Dermis blood vessel endothelial cell (primary cell): ENCODE data around the gene TAS2R4. TPM values are rescaled to one million over a fixed set of nuclear protein-coding genes. Genes with fewer than 3 reads are reported as not detected.
"Not testable (repeated sequence)": the region's sequence is repeated elsewhere in the genome, so short reads cannot be mapped to it uniquely, and the experiment has no call there.

Experiments
- DNase-seq: peaks from one replicate; pipeline ENCODE4 v3.0.0; 2010
- total RNA-seq: library from RNA; depleted of rRNA; stranded (reverse); fragments of >200 nt; gene quantifications from 2 replicates; pipeline ENCODE4 v1.2.3, GENCODE V29; 2014

Gene TAS2R4
- total RNA-seq: 0.42 and 0.68 TPM in 2 replicates

GRCh38 chr7:141776374-141776773 lies at the start of gene TAS2R4:
Gene TAS2R4, plus strand, starts transcription at chr7:141776674. Its CDS starts 1,815 bp downstream, at chr7:141778489.
- no peak for DNase-seq

GRCh38 chr7:141729020-141729419 lies 47.5 kb upstream of the TAS2R4 start:
- no peak for DNase-seq

- no peak for DNase-seq
Measured at GRCh38 chr7:141731476-141732149, 44.9 kb upstream of the TAS2R4 start.

GRCh38 chr7:141737118-141737835 lies 39.2 kb upstream of the TAS2R4 start:
- DNase-seq: peak; percentile 30

GRCh38 chr7:141737836-141738591 lies 38.5 kb upstream of the TAS2R4 start, which contains the start of gene SSBP1:
Gene SSBP1, plus strand, starts transcription at chr7:141738358. Its CDS starts 809 bp downstream, at chr7:141739167.
- peak; percentile 99 for DNase-seq

GRCh38 chr7:141738592-141739013 lies 37.9 kb upstream of the TAS2R4 start:
- DNase-seq: no peak

- no peak for DNase-seq
Measured at GRCh38 chr7:141739250-141739649, 37.2 kb upstream of the TAS2R4 start.

GRCh38 chr7:141742229-141742628 lies 34.2 kb upstream of the TAS2R4 start:
- no peak for DNase-seq

GRCh38 chr7:141744131-141744530 lies 32.3 kb upstream of the TAS2R4 start:
- no peak for DNase-seq

- DNase-seq: no peak
Measured at GRCh38 chr7:141748396-141748795, 28.1 kb upstream of the TAS2R4 start.

- peak; percentile 20 for DNase-seq
Measured at GRCh38 chr7:141751904-141752303, 24.6 kb upstream of the TAS2R4 start.

- peak; percentile 4 for DNase-seq
Measured at GRCh38 chr7:141752634-141753033, 23.8 kb upstream of the TAS2R4 start.

- DNase-seq: peak; percentile 58
Measured at GRCh38 chr7:141754939-141755338, 21.5 kb upstream of the TAS2R4 start.

- no peak for DNase-seq
Measured at GRCh38 chr7:141763797-141764196, 12.7 kb upstream of the TAS2R4 start, which contains the start of gene TAS2R3. Gene TAS2R3, plus strand, starts transcription at chr7:141764097. Its CDS starts 62 bp downstream, at chr7:141764159.

- DNase-seq: not testable (repeated sequence)
Measured at GRCh38 chr7:141770083-141770583, 6.3 kb upstream of the TAS2R4 start.

- DNase-seq: peak; percentile 83
Measured at GRCh38 chr7:141785706-141786552, 9.5 kb downstream of the TAS2R4 start.

- DNase-seq: peak; percentile 82
Measured at GRCh38 chr7:141788296-141788695, 11.8 kb downstream of the TAS2R4 start.

- DNase-seq: no peak
Measured at GRCh38 chr7:141789917-141790316, 13.4 kb downstream of the TAS2R4 start, which contains the start of gene TAS2R5. Gene TAS2R5, plus strand, starts transcription at chr7:141790217. Its CDS starts 145 bp downstream, at chr7:141790362.

- DNase-seq: no peak
Measured at GRCh38 chr7:141792526-141792925, 16.1 kb downstream of the TAS2R4 start.

- peak; percentile 1 for DNase-seq
Measured at GRCh38 chr7:141820067-141820466, 43.6 kb downstream of the TAS2R4 start.

- not testable (repeated sequence) for DNase-seq
Measured at GRCh38 chr7:141822432-141822831, 46.0 kb downstream of the TAS2R4 start.
